ENCODE data around the gene HLTF. TPM values are rescaled to one million over a fixed set of nuclear protein-coding genes. Genes with fewer than 3 reads are reported as not detected.
A peak's percentile ranks its signal among the peaks of the same experiment; 100 is the strongest.

Gene HLTF
- total RNA-seq, 4 donors from 2014 or later: 18.3 to 28.2 (median 23.0) TPM

- TF ChIP-seq EP300 (IDR thresholded peaks at IDR 0.05) (no peak), POLR2AphosphoS5 (IDR thresholded peaks at IDR 0.05) (no peak), POLR2A (IDR thresholded peaks at IDR 0.05) (no peak), CTCF (IDR thresholded peaks at IDR 0.05) (no peak)
- Histone ChIP-seq H3K4me3 (no peak overlapping the region), H3K36me3 (peaks cover 8 to 52% of the 10 kb centered on the region in 2 donors), H3K4me1 (peaks cover 6 to 59% (median 7%) of the 10 kb centered on the region in 3 donors), H3K27me3 (no peaks in the 10 kb centered on the region), H3K9me3 (peaks cover 0 to 6% (median 0%) of the 10 kb centered on the region in 3 donors), H3K27ac (no peak overlapping the region)
- no peak for ATAC-seq
- WGBS, 2 donors (ENCODE audit: low coverage in 1 of 2): 0 to 20% methylated on average over 1 of the region's 1 CpG
These were observed 64.5 kb downstream of the HLTF start for GRCh38 chr3:149021830-149022229.

GRCh38 chr3:149020839-149021252, 65.5 kb downstream of the HLTF start:
- Histone ChIP-seq H3K4me1 (peaks cover 6 to 67% (median 7%) of the 10 kb centered on the region in 3 donors), H3K27ac (peak overlapping the region in 2 of 4 donors; percentile 28 to 32), H3K27me3 (no peaks in the 10 kb centered on the region), H3K4me3 (no peak overlapping the region), H3K9me3 (peaks cover 0 to 6% (median 0%) of the 10 kb centered on the region in 3 donors), H3K36me3 (peaks cover 8 to 43% of the 10 kb centered on the region in 2 donors)
- no peak for ATAC-seq
- 44 to 89% methylated on average over 4 of the region's 4 CpGs for WGBS, 2 donors (ENCODE audit: low coverage in 1 of 2)
- TF ChIP-seq CTCF (IDR thresholded peaks at IDR 0.05): no peak
- TF ChIP-seq EP300 (IDR thresholded peaks at IDR 0.05): no peak
- no peak for TF ChIP-seq POLR2A (IDR thresholded peaks at IDR 0.05)
- TF ChIP-seq POLR2AphosphoS5 (IDR thresholded peaks at IDR 0.05): no peak

- Histone ChIP-seq H3K4me3 (no peak overlapping the region), H3K27ac (peak overlapping the region in 3 of 4 donors; percentile 7 to 70 (median 28)), H3K4me1 (peaks cover 6 to 73% (median 7%) of the 10 kb centered on the region in 3 donors), H3K36me3 (peaks cover 7 to 37% of the 10 kb centered on the region in 2 donors), H3K9me3 (peaks cover 0 to 5% (median 0%) of the 10 kb centered on the region in 3 donors), H3K27me3 (no peaks in the 10 kb centered on the region)
- TF ChIP-seq CTCF (IDR thresholded peaks at IDR 0.05): no peak
- no peak for TF ChIP-seq EP300 (IDR thresholded peaks at IDR 0.05)
- no peak for TF ChIP-seq POLR2A (IDR thresholded peaks at IDR 0.05)
- TF ChIP-seq POLR2AphosphoS5 (IDR thresholded peaks at IDR 0.05): no peak
- 46 to 52% methylated on average over 3 of the region's 3 CpGs for WGBS, 2 donors (ENCODE audit: low coverage in 1 of 2)
- no peak for ATAC-seq
These were observed 66.0 kb downstream of the HLTF start for GRCh38 chr3:149020196-149020838.

GRCh38 chr3:149019580-149019979, 66.8 kb downstream of the HLTF start:
- H3K27me3 ChIP-seq: no peaks in the 10 kb centered on the region
- peaks cover 6 to 80% (median 7%) of the 10 kb centered on the region in 3 donors for H3K4me1 ChIP-seq
- peak overlapping the region in 3 of 4 donors; percentile 7 to 70 (median 28) for H3K27ac ChIP-seq
- 57 to 62% methylated on average over 1 to 3 of the region's 4 CpGs for WGBS, 2 donors (ENCODE audit: low coverage in 1 of 2)
- no peaks in the 10 kb centered on the region for H3K9me3 ChIP-seq
- ATAC-seq: no peak
- peaks cover 0 to 34% of the 10 kb centered on the region in 2 donors for H3K36me3 ChIP-seq
- H3K4me3 ChIP-seq: no peak overlapping the region
- TF ChIP-seq POLR2AphosphoS5 (IDR thresholded peaks at IDR 0.05) (no peak), EP300 (IDR thresholded peaks at IDR 0.05) (no peak), CTCF (IDR thresholded peaks at IDR 0.05) (no peak), POLR2A (IDR thresholded peaks at IDR 0.05) (no peak)

- H3K36me3 ChIP-seq: peaks cover 0 to 36% of the 10 kb centered on the region in 2 donors
- peaks cover 6 to 90% (median 7%) of the 10 kb centered on the region in 3 donors for H3K4me1 ChIP-seq
- no peak for ATAC-seq
- no peak overlapping the region for H3K4me3 ChIP-seq
- WGBS, 2 donors (ENCODE audit: low coverage in 1 of 2): 50 to 100% methylated on average over 1 of the region's 1 CpG
- H3K27me3 ChIP-seq: no peaks in the 10 kb centered on the region
- no peaks in the 10 kb centered on the region for H3K9me3 ChIP-seq
- TF ChIP-seq POLR2AphosphoS5 (IDR thresholded peaks at IDR 0.05): no peak
- no peak for TF ChIP-seq EP300 (IDR thresholded peaks at IDR 0.05)
- no peak for TF ChIP-seq POLR2A (IDR thresholded peaks at IDR 0.05)
- TF ChIP-seq CTCF (IDR thresholded peaks at IDR 0.05): no peak
- H3K27ac ChIP-seq: peak overlapping the region in 3 of 4 donors; percentile 21 to 42 (median 41)
These were observed 68.1 kb downstream of the HLTF start for GRCh38 chr3:149018247-149018646.
